ENCODE measurements around the gene HES3. TPM values are rescaled to one million over a fixed set of nuclear protein-coding genes. Genes with fewer than 3 reads are reported as not detected.
A peak's percentile ranks its signal among the peaks of the same experiment; 100 is the strongest.

The HES3 gene
- total and polyA plus RNA-seq, 2 experiments from 2014 or later = not detected

GRCh38 chr1:6260433-6260934, 16.5 kb downstream of the HES3 start:
- H3K9me3 ChIP-seq (ENCODE audit: low read depth) = no peaks in the 10 kb centered on the region
- H3K27ac ChIP-seq = no peak overlapping the region
- H3K27me3 ChIP-seq = peaks cover 10% of the 10 kb centered on the region
- no peak for TF ChIP-seq CTCF (IDR thresholded peaks at IDR 0.05; ENCODE audit: low read depth, low read length)
- H3K4me1 ChIP-seq (ENCODE audit: low read depth) = peaks cover 6% of the 10 kb centered on the region
- DNase-seq (ENCODE audit: low read depth in 1 of 2, low spot score in 1 of 2) = peak in 1 of 2 donors; percentile 65
- H3K36me3 ChIP-seq = no peaks in the 10 kb centered on the region
- peak overlapping the region; percentile 74 for H3K4me3 ChIP-seq

GRCh38 chr1:6260961-6261614, 17.1 kb downstream of the HES3 start, which contains the start of gene GPR153:
Gene GPR153, minus strand, starts transcription at chr1:6261098. Its CDS starts 6,193 bp downstream, at chr1:6254905.
- peak within 1 kb of the TSS; percentile 74 for H3K4me3 ChIP-seq
- peaks cover 9% of the 10 kb centered on the region for H3K4me1 ChIP-seq (ENCODE audit: low read depth)
- peak; percentile 59 to 77 for DNase-seq (ENCODE audit: low read depth in 1 of 2, low spot score in 1 of 2)
- H3K9me3 ChIP-seq (ENCODE audit: low read depth) = no peaks in the 10 kb centered on the region
- H3K36me3 ChIP-seq = no peaks in the 10 kb centered on the region
- no peak within 1 kb of the TSS for H3K27ac ChIP-seq
- H3K27me3 ChIP-seq = peaks cover 10% of the 10 kb centered on the region
- TF ChIP-seq CTCF (IDR thresholded peaks at IDR 0.05; ENCODE audit: low read depth, low read length) = no peak

- peak overlapping the region; percentile 55 for H3K4me3 ChIP-seq
- DNase-seq (ENCODE audit: low read depth in 1 of 2, low spot score in 1 of 2) = peak in 1 of 2 donors; percentile 76
- H3K27me3 ChIP-seq = peaks cover 10% of the 10 kb centered on the region
- peaks cover 14% of the 10 kb centered on the region for H3K4me1 ChIP-seq (ENCODE audit: low read depth)
- no peak overlapping the region for H3K27ac ChIP-seq
- no peaks in the 10 kb centered on the region for H3K9me3 ChIP-seq (ENCODE audit: low read depth)
- no peak for TF ChIP-seq CTCF (IDR thresholded peaks at IDR 0.05; ENCODE audit: low read depth, low read length)
- H3K36me3 ChIP-seq = no peaks in the 10 kb centered on the region
Measured at GRCh38 chr1:6261615-6261995, 17.6 kb downstream of the HES3 start.

- no peak for TF ChIP-seq CTCF (IDR thresholded peaks at IDR 0.05; ENCODE audit: low read depth, low read length)
- H3K27ac ChIP-seq = no peak overlapping the region
- H3K4me3 ChIP-seq = no peak overlapping the region
- peaks cover 16% of the 10 kb centered on the region for H3K4me1 ChIP-seq (ENCODE audit: low read depth)
- DNase-seq (ENCODE audit: low read depth in 1 of 2, low spot score in 1 of 2) = peak in 1 of 2 donors; percentile 69
- peaks cover 10% of the 10 kb centered on the region for H3K27me3 ChIP-seq
- no peaks in the 10 kb centered on the region for H3K36me3 ChIP-seq
- H3K9me3 ChIP-seq (ENCODE audit: low read depth) = no peaks in the 10 kb centered on the region
Measured at GRCh38 chr1:6262555-6263420, 18.8 kb downstream of the HES3 start.

GRCh38 chr1:6263716-6264115, 19.7 kb downstream of the HES3 start:
- no peak for TF ChIP-seq CTCF (IDR thresholded peaks at IDR 0.05; ENCODE audit: low read depth, low read length)
- DNase-seq (ENCODE audit: low read depth in 1 of 2, low spot score in 1 of 2) = no peak
- Histone ChIP-seq H3K9me3 (ENCODE audit: low read depth) (no peaks in the 10 kb centered on the region), H3K27me3 (peaks cover 10% of the 10 kb centered on the region), H3K4me3 (no peak overlapping the region), H3K27ac (no peak overlapping the region), H3K36me3 (no peaks in the 10 kb centered on the region), H3K4me1 (ENCODE audit: low read depth) (peaks cover 16% of the 10 kb centered on the region)
